Right lobe of liver (tissue), 4 donors: ENCODE data around the gene IL4I1.

Source experiments
- POLR2A ChIP-seq: fragments of 450-650 bp; IDR thresholded peaks from one replicate; pipeline ENCODE4 v1.6.1; 2017; ENCODE audit warnings: antibody characterized with exemption, mild to moderate bottlenecking
- TF ChIP-seq, protein P1 (sequence below), 4 donors: fragments of 200-600 bp in 3 of 4; fragments of 450-650 bp in 1 of 4; IDR thresholded peaks; one replicate each; pipeline versions ENCODE4 v1.5.1 to v1.8.0; 2016 to 2022; ENCODE audit warnings: antibody characterized with exemption in 4 of 4, mild to moderate bottlenecking in 2 of 4
- donor health status: DM: no; HTN: no; CAD: no.
- donor health status: DM: no; HTN: no; CAD: no.
- donor health status: DM: no; HTN: yes; CAD: no.

DNA sequence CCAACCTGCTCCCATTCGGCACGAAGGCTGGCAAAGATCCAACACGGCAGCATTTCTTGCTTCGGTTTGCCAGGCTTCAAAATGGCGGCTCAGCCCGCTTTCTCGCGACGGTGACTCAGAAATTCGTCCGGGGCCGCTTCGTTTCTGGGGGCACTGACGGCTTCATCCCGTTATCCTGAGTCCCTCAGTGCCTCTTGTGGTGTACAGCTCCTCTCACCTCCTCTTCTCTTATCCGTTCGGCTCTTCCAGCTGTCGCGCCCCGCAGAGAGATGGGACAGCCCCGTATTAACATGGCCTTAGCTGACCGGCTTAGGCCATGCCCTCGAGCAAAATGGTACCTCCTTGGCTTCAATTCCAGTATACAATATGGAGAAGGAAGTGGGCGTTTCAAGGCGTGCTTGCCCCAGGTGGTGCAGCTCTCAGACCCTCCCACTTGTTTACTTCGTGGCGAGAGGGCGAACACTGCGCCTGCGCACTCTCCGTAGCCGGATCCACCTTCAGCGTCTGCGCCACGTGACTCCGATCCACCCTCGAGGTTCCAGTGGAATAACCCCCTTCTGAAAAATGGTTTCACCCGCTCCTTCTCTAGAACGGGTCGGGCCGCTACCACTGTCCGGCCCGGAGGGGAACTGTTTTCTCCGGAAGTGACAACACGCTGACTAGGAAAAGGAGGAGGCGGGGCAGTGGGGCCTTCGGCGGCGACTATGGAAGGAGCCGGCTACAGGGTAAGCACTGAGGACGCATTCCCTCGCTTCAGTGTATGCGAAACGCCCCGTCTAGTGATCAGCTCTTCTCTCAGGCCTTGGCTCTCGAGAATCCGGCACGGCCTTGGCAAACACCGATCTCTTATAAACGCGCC, 19.4 kb downstream of the IL4I1 start, which contains the start of the genes AKT1S1 and TBC1D17:
- TF ChIP-seq, protein P1, sequence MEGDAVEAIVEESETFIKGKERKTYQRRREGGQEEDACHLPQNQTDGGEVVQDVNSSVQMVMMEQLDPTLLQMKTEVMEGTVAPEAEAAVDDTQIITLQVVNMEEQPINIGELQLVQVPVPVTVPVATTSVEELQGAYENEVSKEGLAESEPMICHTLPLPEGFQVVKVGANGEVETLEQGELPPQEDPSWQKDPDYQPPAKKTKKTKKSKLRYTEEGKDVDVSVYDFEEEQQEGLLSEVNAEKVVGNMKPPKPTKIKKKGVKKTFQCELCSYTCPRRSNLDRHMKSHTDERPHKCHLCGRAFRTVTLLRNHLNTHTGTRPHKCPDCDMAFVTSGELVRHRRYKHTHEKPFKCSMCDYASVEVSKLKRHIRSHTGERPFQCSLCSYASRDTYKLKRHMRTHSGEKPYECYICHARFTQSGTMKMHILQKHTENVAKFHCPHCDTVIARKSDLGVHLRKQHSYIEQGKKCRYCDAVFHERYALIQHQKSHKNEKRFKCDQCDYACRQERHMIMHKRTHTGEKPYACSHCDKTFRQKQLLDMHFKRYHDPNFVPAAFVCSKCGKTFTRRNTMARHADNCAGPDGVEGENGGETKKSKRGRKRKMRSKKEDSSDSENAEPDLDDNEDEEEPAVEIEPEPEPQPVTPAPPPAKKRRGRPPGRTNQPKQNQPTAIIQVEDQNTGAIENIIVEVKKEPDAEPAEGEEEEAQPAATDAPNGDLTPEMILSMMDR (IDR thresholded peaks at IDR 0.05), result no peak
- TF ChIP-seq POLR2A, result peak; percentile 83
